GM19397 (cell line): Measurements from ENCODE around the gene DPEP3.
"Not testable (repeated sequence)": the region's sequence is repeated elsewhere in the genome, so short reads cannot be mapped to it uniquely, and the experiment has no call there.

Experiments
- ATAC-seq: cut with Tn5 transposase; IDR thresholded peaks from one replicate; pipeline ENCODE4 v1.9.1; 2021; ENCODE audit warnings: mild to moderate bottlenecking, moderate library complexity; ENCODE audit not compliant: unreplicated experiment

The DPEP3 gene

GRCh38 chr16:67994040-67994408, 13.7 kb upstream of the DPEP3 start:
- ATAC-seq = not testable (repeated sequence)

DNA sequence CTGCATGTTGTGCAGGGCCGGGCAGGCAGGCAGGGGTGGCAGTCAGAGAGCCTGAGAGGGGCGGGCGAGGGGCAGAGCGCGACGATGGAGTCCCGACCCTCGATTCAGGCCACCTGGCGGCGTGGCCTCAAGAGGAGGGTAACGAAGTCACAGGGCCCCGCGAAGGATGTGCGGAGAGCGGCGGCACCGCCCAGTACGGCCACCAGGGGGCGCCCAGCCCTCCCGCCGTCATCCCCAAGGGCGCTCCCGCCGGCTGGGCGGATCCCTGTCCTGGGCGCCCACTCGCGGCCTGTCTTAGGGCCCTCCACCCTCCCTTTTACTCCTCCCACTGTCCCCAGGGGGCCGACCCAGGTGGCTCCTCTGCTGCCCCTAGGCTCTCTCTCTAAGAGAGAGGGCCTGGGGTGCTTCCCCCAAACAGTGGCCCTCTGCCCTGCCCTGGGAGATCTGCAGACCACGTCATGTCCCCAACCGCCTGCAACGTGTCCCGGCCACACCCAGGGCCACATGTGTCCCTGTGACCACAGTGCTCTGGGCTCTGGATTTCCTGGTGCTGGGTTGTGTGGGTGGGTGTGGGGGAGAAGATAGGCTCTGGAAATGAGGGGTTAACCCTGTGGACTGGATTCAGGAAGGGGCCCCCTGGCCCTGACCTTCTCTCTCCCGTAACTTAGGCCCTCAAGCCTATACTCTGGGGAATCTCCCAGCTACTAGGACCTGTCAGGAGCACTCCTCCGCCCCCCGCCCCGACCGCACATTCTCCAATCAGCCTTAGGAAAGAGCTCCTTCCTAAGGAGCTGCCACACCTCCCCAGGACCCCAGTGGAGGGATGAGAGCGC, 13.1 kb upstream of the DPEP3 start:
- peak; percentile 87 for ATAC-seq

- ATAC-seq = no peak
These were observed 12.4 kb upstream of the DPEP3 start for GRCh38 chr16:67992661-67993206.

- ATAC-seq = no peak
These were observed 9.7 kb upstream of the DPEP3 start for GRCh38 chr16:67990018-67990386.

DNA sequence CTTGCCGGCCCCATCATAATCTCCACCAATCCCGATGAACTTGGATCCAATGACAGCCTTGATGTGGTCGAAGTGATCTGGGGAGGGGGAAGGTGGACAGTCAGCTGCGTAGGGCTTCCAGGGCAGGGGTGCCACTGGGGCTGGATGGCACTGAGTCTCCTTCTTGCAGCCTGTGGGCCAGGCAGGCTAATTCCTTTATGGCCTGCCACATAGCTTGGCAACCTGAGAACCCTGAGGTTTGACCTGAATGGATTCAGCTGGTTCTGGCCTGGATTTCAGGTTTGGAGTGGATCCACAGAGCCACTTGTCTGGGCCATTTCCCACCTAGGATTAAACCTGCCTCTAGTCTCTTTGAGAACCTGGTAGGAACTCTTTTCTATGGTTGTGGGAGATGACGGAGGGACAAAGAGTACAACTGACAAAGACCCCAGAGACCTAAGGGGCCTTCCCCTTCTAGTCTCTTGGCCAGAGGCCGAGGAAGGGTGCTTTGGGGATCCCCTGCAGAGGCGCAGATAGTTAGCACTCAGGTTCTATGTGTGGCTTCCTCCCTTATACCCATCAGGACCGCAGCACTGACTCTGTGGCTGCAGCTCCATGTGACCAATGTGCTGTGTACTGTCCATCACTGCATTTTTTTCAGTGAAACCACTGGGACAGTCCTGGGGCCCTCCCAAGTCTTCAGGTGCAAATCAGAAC, 9.2 kb upstream of the DPEP3 start:
- no peak for ATAC-seq

GRCh38 chr16:67988675-67989074, 8.4 kb upstream of the DPEP3 start:
- ATAC-seq = no peak

GRCh38 chr16:67987460-67988160, 7.3 kb upstream of the DPEP3 start:
- ATAC-seq = no peak

DNA sequence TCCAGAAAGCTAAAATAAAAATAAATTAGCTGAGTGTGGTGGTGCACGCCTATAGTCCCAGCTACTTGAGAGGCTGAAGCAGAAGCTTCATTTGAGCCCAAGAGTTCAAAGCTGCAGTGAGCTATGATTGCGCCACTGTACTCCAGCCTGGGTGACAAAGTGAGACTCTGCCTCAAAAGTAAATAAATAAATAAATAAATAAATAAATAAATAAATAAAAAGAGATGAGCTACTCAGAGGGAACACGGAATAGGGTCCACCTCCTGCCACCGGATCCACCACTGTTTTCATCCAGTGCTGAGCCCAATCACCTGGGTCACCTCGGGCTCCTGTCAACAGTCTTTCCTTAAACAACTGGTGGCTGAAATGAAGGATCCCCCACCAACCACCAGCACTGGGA, 6.7 kb upstream of the DPEP3 start:
- ATAC-seq = no peak

GRCh38 chr16:67982011-67982696, 1.9 kb upstream of the DPEP3 start:
- no peak for ATAC-seq

GRCh38 chr16:67977469-67978227, 2.7 kb downstream of the DPEP3 start:
- ATAC-seq = no peak

DNA sequence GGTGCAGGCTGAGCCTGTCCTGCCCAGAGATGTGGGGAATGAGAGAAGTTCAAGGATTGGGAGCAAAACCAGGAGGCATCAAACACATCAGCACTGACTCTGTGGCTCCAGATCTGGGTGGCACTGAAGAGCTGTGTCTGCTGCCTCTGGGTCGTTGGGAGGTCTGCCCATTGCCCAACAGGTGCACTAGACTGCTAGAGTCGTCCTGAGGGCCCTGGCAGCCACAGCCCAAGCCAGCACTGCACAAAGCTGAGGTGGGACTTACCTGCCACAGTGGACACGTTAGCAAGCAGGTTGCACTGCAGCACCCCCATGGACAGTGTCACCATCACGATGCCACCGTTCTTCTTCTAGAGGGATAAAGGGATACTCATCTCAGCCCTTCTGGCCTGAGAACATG, 3.3 kb downstream of the DPEP3 start:
- ATAC-seq = no peak

DNA sequence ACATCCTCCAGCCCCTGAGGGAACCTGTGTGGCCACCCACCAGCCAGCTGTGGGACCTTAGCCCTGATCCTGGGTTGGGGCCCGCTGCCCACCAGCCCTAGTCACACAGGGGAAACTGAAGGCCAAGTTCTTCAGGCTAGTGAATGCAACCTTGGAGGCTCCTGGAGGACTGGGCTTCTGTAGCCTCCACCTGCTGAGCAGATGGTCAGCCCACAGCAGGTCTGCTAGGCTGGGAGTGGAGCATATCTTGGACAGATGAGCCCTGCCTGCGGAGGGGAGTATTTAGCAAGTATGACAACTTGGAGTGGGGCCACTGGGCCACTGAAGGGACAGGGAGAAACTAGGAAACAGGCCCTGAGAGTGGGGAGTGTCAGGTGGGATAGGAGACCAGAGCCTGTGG, 4.1 kb downstream of the DPEP3 start:
- no peak for ATAC-seq

- no peak for ATAC-seq
These were observed 4.8 kb downstream of the DPEP3 start for GRCh38 chr16:67975321-67976105.

DNA sequence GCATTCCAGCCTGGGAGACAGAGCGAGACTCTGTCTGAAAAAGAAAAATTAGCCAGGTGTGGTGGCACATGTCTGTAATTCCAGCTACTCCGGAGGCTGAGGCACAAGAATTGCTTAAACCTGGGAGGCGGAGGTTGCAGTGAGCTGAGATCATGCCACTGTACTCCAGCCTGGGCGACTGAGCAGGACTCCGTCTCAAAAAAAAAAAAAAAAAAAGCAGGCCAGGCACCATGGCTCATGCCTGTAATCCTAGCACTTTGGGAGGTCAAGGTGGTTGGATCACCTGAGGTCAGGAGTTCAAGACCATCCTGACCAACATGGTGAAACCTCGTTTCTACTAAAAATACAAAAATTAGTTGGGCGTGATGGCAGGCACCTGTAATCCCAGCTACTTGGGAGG, 8.0 kb downstream of the DPEP3 start:
- not testable (repeated sequence) for ATAC-seq

DNA sequence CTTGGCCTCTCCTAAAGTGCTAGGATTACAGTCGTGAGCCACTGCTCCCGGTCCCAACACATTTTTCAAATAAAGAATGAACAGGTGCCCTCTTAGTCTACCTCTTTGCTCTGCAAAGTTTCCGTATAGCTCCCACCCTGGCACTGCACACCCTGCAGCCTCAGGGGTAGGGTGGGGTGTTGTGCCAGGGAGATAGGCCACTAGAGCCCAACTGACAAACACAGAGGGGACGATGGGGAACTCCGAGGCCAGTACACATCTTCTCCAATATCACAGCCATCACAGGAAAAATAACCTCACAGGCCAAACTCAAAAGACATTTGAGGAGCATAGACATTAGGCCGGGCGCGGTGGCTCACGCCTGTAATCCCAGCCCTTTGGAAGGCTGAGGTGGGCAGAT, 9.2 kb downstream of the DPEP3 start:
- ATAC-seq = no peak

- ATAC-seq = no peak
These were observed 10.9 kb downstream of the DPEP3 start for GRCh38 chr16:67969254-67970039.

DNA sequence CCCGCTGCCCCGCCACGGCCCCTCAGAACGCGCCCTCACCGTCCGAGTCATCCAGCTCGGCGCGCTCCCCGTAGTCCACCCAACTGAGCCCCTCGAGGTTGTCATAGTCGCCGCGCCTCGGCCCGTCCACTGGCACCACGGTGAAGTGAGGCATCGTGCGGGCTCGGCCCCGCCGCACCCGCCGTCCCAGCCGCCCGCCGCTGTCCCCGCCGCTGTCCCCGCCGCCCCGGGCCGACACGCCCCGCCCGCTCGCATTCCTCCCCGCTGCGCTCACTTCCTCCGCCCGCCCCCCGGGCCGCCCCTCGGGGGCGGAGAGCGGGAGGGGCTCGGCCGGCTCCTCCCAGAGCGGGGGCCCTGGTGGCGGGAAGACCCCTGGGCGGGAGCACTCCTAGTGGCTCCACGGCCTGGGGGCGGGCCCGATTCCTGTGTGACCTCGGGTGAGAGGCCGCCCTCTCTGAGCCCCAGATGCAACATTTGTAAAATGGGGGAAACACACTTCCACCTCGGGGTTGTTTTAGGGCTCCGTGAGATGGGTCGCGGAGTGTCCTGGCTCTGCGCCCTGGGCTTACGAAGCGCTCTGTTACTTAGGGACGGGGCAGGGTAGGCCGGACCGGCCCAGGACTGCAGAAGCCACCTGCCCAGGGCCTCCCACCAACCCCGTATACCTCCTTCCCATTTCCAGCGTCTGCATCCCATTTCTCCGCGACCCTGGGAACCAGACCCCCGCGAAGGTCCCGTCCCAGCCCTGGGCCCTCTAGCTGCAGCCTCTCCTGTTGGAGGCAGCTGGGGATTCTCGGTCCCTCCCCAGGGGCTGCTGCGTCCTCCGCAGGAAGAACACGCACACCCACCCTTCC, 11.7 kb downstream of the DPEP3 start, which contains the start of gene SLC12A4:
Gene SLC12A4 (minus strand): TSS at position 238 of the 854 bp plus-strand sequence. CDS start 84 bp downstream, at position 154.
- peak; percentile 86 for ATAC-seq

DNA sequence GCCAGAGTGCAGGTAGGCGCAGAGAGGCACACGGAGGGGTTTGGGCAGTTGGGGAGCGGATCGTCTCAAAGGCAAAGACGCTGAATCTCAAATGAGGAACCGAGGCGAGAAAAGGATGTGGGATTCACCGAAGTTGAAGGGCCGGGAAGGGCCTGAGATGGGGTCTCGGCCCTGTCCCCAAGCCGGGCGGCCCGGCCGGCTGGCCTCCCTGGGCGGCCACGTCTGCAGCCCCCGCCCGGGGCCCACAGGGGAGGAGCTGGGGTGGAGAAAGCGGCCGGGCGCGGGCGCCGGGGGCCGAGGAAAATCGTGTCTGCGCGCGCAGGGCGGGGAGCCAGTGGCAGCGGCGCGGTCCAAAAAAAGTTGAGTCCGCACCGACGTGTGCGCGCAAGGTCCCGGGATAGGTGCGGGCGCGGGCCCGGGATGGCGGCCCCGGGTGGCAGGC, 12.3 kb downstream of the DPEP3 start:
- peak; percentile 17 for ATAC-seq
